T-helper 22 cell (primary cell): ENCODE data around the gene ANO9.

Experiments
- DNase-seq: peaks from one replicate; pipeline ENCODE4 v3.0.0-alpha.2; 2020; ENCODE audit warnings: low read depth

ANO9 gene

GRCh38 chr11:369336-370018 is 72.3 kb downstream of the ANO9 start, which contains the start of gene B4GALNT4:
Gene B4GALNT4 (plus strand): TSS chr11:369499. CDS start chr11:369804, 305 bp downstream.
- DNase-seq: peak; percentile 37

GRCh38 chr11:368414-369335 is 73.1 kb downstream of the ANO9 start:
- DNase-seq: no peak

- no peak for DNase-seq
These were observed 73.8 kb downstream of the ANO9 start for GRCh38 chr11:367956-368413.
